Activated naive CD4-positive, alpha-beta T cell treated with Interleukin-2 at 50 U/mL for 16 hours (primary cell): ENCODE data around the gene ZFYVE9.
"Not testable (repeated sequence)": the region's sequence is repeated elsewhere in the genome, so short reads cannot be mapped to it uniquely, and the experiment has no call there.

Experiments used
- DNase-seq: peaks from one replicate; pipeline ENCODE4 v3.0.0-alpha.2; 2020

The ZFYVE9 gene

DNA sequence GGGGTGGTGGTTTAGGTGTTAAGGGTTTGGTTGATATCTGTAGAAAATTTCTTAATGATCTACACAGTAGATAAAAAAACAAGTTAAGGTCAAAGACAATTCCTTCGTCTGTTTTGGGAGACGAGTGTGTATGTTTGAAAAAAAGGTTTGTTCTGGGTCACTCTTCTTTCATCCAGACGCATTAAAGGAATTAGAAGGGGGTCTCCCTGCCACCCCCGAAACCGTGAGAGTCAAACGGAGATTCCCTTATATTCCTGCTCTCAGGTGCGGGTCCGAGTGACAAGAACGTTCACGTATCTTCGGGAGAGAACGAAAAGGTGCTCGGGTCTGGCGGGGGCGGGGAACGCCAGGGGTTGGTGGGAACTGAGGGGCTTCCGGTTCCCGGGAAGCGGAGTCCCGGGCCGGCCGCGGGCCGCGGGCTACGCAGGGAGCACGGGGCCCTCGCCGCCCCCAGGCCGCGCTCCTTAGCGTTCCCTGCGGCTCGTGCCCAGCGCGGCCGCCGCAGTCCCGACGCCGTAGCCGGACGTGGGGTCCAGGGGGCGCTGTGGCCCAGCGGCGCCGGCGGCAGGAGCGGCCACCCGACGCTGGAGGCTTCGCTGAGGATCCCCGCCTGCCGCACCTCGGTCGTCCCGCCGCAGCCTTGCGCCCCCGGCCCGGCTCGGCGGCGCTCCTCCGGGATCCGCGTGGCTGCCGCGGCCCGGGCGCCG is at the start of gene ZFYVE9:
Gene ZFYVE9 (plus strand): TSS at position 577 of the 707 bp plus-strand sequence. CDS start 91,118 bp downstream, outside the sequence.
- DNase-seq: peak; percentile 70

- not testable (repeated sequence) for DNase-seq
Measured at GRCh38 chr1:52094300-52094699, 47.6 kb upstream of the ZFYVE9 start.

GRCh38 chr1:52096216-52096615 is 45.7 kb upstream of the ZFYVE9 start:
- DNase-seq: no peak

DNA sequence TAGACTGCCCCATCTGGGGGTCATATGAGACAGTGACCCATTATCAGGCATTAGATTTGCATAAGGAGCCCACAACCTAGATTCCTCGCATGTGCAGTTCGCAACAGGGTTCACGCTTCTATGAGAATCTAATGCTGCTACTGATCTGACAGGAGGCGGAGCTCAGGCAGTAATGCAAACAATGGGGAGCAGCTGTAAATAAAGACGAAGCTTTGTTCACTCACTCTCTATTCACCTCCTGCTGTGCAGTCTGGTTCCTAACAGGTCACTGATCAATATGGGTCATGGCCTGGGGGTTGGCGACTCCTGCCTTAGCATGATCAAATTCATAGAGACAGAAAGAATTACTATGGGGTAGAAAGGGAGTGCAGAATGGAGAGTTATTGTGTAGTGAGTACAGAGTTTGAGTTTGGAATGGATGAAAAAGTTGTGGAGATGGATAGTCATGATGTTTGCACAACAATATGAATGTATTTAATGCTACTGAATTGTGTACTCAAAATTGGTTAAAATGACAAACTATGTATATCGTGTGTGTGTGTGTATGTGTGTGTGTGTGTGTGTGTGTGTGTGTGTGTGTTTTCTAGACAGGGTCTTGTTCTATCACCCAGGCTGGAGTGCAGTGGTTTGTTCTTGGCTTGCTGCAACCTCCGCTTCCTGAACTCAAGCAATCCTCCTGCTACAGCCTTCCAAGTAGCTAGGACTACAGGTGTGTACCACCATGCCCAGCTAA is 43.6 kb upstream of the ZFYVE9 start:
- DNase-seq: no peak

GRCh38 chr1:52102336-52103013 is 39.4 kb upstream of the ZFYVE9 start:
- no peak for DNase-seq

DNA sequence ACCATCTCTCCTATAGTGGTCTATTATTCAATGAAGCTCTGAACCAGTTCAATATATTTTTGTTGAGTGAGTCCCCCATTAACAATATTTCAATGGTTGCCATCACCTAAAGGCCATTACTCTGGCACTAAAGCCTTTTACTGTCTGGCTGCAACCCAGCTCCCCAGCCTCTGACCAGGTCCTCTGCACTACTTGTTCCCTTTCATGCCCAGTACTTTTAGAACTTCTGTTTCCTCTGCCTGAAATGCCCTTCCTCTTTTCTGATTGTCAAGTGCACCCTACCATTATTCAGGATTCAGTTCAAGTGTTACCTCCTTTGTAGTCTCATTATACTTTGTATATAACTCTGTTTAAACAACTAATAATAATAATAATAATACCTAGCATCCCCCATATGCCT is 30.4 kb upstream of the ZFYVE9 start:
- no peak for DNase-seq

DNA sequence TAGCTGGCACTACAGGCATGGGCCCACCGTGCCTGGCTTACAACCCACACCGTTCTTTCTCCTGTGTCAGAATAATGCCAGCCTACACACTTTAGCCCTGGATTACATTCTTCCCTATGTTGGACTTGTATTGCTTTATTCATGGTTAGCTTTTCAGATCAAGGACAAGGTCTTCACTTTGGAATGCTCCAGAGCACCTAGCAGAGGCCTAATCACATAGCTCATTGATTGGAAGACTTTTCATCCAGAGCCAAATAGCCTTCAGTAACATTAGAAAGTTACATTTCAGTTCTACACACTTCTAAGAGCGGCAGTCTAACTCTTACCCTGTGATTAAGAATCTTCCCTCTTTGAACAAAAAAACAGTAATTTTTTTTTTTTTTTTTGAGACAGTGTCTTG is 29.4 kb upstream of the ZFYVE9 start:
- no peak for DNase-seq

DNA sequence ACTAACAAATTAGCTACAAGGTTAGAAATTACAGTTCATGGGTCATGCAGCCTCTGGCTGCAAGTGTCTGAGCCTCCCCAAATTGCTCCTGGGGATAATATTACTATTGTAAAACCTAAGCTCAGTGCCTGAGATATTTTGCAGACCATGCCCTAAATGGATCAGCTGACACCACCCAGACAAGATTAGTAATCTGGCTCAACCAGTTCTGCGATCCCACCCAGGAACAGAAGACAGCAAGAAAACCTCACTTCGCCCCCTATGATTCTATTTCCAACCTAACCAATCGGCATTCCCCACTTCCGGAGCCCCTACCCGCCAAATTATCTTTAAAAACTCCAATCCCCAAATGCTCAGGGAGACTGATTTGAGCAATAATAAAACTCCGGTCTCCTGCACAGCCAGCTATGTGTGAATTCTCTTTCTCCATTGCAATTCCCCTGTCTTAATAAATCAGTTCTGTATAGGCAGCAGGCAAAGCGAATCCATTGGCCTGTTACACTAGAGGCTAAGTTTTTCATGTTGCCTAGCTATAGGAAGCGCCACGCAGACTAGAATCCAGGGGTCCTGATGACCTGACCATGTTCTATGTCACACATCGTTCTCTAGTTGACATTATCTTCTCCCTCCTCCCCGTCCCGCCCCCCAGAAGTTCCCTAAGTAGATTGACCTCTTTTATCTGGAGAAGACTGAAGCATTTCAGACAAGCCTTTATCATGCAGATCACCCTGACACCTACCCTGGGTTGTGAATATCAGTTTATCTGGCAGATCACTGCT is 22.4 kb upstream of the ZFYVE9 start:
- DNase-seq: no peak

DNA sequence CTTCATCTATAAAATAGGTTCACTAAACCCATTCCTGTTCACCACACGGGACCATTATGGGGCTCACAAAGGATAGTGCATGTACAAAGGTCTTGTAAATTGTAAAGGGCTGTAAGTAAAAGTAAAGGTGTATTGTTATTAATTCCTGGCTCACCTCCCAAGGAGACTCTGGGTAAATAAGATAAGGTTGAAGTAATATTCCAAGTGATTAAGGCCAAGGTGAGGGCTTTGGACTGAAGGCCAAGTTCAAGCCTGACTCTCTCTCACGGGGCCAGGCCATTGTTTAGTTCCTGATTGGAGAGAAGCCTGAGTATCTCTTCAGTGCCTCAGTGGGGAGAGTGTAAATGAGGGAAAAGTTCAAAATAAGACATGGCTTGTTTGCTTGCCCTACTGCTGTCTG is 19.5 kb upstream of the ZFYVE9 start:
- no peak for DNase-seq

GRCh38 chr1:52123622-52124021 is 18.3 kb upstream of the ZFYVE9 start:
- no peak for DNase-seq

- no peak for DNase-seq
Measured at GRCh38 chr1:52125736-52126359, 16.0 kb upstream of the ZFYVE9 start.

GRCh38 chr1:52127181-52128180 is 14.4 kb upstream of the ZFYVE9 start:
- peak; percentile 5 for DNase-seq

DNA sequence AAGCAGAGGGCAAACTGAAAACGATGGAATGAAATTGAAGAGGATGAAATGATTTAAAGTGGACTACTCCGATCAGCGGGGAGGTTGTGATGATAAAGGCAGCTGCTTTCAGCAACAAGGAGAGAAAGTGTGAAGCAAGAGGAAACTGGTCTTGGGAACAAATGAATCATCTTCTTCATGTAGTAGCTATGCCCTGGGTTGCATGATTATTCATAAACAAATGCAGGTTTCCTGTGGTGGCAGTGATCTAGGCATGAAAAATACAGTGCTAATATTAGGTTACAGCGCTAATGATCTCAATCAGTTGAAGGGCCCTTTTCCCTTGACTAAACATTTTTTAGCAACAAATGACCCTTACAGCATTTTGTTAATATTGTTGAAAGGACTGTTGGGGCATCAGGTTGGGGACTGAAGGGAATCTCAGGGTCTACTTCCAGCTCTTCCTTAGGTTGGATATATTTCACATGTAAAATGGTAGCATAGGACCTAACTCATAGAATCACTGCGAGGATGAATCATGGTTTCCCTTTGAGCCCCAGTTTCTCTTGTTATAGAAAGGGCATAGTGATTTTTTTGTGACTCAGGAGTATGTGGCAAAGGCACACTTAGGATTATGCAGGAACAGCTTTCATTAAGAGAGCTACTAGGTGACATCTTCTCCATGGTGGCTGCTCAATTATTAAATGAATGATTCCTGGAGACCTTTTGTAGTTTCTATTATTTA is 1.9 kb upstream of the ZFYVE9 start:
- peak; percentile 6 for DNase-seq

- no peak for DNase-seq
Measured at GRCh38 chr1:52140633-52141512, 1.0 kb upstream of the ZFYVE9 start.

- peak; percentile 16 for DNase-seq
Measured at GRCh38 chr1:52142220-52143183, 613 bp downstream of the ZFYVE9 start.

DNA sequence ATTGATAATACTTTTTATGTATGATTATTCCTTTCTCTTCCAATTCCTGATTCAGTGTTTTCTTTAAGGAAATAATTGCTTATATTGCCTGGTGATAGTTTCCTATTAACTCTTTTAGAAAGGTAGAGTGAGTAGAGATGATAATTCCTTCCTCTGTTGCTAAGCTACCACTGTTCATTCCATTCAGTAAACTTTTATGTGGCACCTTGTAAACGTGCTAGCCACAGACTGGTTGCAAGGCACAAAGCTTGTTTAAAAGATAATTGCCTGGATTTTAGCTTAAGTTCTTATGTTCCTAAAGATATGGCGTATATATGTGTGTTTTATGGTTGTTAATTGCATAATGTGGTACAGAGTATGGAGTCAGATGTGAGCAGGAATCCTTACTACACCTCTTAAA is 3.2 kb downstream of the ZFYVE9 start:
- DNase-seq: no peak

GRCh38 chr1:52150445-52150844 is 8.6 kb downstream of the ZFYVE9 start:
- not testable (repeated sequence) for DNase-seq

GRCh38 chr1:52150946-52151345 is 9.1 kb downstream of the ZFYVE9 start:
- no peak for DNase-seq
